Measurements from ENCODE around the gene TPTE. TPM values are rescaled to one million over a fixed set of nuclear protein-coding genes. Genes with fewer than 3 reads are reported as not detected.
"Not testable (repeated sequence)": the region's sequence is repeated elsewhere in the genome, so short reads cannot be mapped to it uniquely, and the experiment has no call there.

The TPTE gene
- total and polyA plus RNA-seq, 7 experiments from 2014 or later, result not detected

DNA sequence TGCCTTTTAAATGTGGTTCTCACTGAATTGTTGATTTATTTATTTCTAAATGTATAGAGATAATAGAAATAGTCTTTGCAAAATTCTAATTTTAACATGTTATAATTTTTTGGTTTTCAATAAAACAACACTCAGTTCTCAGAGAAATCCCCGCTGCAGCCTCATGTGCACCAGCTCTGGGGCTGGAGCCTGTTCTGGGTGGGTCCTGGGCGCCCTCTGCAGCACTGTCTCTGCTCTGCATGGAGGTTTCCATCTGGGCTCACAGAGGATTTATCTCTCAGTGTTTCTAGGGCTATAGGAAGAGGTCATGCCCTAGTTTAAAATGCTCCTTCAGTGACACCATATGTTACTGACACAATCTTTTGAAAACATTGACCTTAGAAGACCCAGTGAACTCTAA is 128.9 kb downstream of the TPTE start:
- H3K9me3 Mint-ChIP-seq, result peaks cover 0 to 25% (median 7%) of the 10 kb centered on the region in 11 donors
- H3K4me3 ChIP-seq (ENCODE audit: low read length); POLR2A ChIA-PET; intact Hi-C loops (cut with micrococcal nuclease); H3K4me1 Mint-ChIP-seq; H3K36me3 Mint-ChIP-seq; H3K27me3 Mint-ChIP-seq; CTCF ChIA-PET; ATAC-seq; H3K4me1 ChIP-seq (ENCODE audit: control insufficient read depth in 2 of 2, insufficient read depth in 2 of 2, low read length in 2 of 2); H3K9me3 ChIP-seq (ENCODE audit: control insufficient read depth in 2 of 3, low read length in 3 of 3); H3K36me3 ChIP-seq (ENCODE audit: control insufficient read depth in 2 of 3, insufficient read depth in 3 of 3, low read length in 3 of 3); DNase-seq; H3K27me3 ChIP-seq (ENCODE audit: control insufficient read depth in 2 of 2, insufficient read depth in 2 of 2, low read length in 2 of 2); H3K27ac ChIP-seq (ENCODE audit: low read depth, low read length); H3K27ac Mint-ChIP-seq; H3K4me3 Mint-ChIP-seq: not testable (repeated sequence)

Data from naive thymus-derived CD4-positive, alpha-beta T cell (primary cell).